Ishikawa (cell line): ENCODE data around the gene LRFN5.

Experiments used
- CEBPB ChIP-seq: IDR thresholded peaks from 2 replicates; pipeline ENCODE4 v1.6.1; 2012
- CREB1 ChIP-seq: IDR thresholded peaks from 2 replicates; pipeline ENCODE4 v1.6.1; 2012; ENCODE audit warnings: low read depth
- EGR1 ChIP-seq: IDR thresholded peaks from 2 replicates; pipeline ENCODE4 v1.6.1; 2012
- EP300 ChIP-seq: IDR thresholded peaks from 2 replicates; pipeline ENCODE4 v1.6.1; 2012; ENCODE audit warnings: borderline replicate concordance
- FOXM1 ChIP-seq: IDR thresholded peaks from 2 replicates; pipeline ENCODE4 v1.6.1; 2012; ENCODE audit warnings: low read depth, borderline replicate concordance
- NFIC ChIP-seq: IDR thresholded peaks from 2 replicates; pipeline ENCODE4 v1.6.1; 2012
- RAD21 ChIP-seq: IDR thresholded peaks from 2 replicates; pipeline ENCODE4 v1.6.1; 2012; ENCODE audit warnings: low read depth
- TAF1 ChIP-seq: IDR thresholded peaks from 2 replicates; pipeline ENCODE4 v1.6.1; 2012; ENCODE audit warnings: low read depth, mild to moderate bottlenecking
- TCF12 ChIP-seq: IDR thresholded peaks from 2 replicates; pipeline ENCODE4 v1.6.1; 2012; ENCODE audit warnings: low read depth
- TEAD4 ChIP-seq: IDR thresholded peaks from 2 replicates; pipeline ENCODE4 v1.6.1; 2012
- YY1 ChIP-seq: IDR thresholded peaks from 2 replicates; pipeline ENCODE4 v1.6.1; 2012; ENCODE audit warnings: low read depth
- ZBTB7A ChIP-seq: IDR thresholded peaks from 2 replicates; pipeline ENCODE4 v1.6.1; 2012; ENCODE audit warnings: low read depth
- TF ChIP-seq, protein P1 (sequence below): IDR thresholded peaks from 2 replicates; pipeline ENCODE4 v1.6.1; 2012; ENCODE audit warnings: low read depth, mild to moderate bottlenecking
- TF ChIP-seq, protein P2 (sequence below): IDR thresholded peaks from 2 replicates; pipeline ENCODE4 v1.6.1; 2012
- TF ChIP-seq, protein P3 (sequence below): IDR thresholded peaks from 2 replicates; pipeline ENCODE4 v1.6.1; 2012

The LRFN5 gene

DNA sequence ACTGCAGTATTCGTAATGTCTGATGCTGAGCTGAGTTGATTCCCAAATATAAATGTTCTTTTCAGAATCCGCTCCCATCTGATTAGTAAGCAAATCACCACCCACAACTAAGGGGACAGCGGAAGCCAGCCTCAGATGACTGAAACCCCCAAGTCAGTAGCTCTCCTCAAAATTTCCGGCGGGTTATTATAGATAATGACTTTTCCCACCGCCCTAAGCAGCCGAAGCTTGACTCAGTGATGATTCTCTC is 469 bp upstream of the LRFN5 start:
- TF ChIP-seq, protein P1, sequence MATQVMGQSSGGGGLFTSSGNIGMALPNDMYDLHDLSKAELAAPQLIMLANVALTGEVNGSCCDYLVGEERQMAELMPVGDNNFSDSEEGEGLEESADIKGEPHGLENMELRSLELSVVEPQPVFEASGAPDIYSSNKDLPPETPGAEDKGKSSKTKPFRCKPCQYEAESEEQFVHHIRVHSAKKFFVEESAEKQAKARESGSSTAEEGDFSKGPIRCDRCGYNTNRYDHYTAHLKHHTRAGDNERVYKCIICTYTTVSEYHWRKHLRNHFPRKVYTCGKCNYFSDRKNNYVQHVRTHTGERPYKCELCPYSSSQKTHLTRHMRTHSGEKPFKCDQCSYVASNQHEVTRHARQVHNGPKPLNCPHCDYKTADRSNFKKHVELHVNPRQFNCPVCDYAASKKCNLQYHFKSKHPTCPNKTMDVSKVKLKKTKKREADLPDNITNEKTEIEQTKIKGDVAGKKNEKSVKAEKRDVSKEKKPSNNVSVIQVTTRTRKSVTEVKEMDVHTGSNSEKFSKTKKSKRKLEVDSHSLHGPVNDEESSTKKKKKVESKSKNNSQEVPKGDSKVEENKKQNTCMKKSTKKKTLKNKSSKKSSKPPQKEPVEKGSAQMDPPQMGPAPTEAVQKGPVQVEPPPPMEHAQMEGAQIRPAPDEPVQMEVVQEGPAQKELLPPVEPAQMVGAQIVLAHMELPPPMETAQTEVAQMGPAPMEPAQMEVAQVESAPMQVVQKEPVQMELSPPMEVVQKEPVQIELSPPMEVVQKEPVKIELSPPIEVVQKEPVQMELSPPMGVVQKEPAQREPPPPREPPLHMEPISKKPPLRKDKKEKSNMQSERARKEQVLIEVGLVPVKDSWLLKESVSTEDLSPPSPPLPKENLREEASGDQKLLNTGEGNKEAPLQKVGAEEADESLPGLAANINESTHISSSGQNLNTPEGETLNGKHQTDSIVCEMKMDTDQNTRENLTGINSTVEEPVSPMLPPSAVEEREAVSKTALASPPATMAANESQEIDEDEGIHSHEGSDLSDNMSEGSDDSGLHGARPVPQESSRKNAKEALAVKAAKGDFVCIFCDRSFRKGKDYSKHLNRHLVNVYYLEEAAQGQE: no peak
- TF ChIP-seq CEBPB (no peak), EP300 (no peak), NFIC (no peak), EGR1 (no peak), TAF1 (no peak), TEAD4 (no peak), FOXM1 (no peak)
- TF ChIP-seq, protein P2, sequence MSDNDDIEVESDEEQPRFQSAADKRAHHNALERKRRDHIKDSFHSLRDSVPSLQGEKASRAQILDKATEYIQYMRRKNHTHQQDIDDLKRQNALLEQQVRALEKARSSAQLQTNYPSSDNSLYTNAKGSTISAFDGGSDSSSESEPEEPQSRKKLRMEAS: no peak

DNA sequence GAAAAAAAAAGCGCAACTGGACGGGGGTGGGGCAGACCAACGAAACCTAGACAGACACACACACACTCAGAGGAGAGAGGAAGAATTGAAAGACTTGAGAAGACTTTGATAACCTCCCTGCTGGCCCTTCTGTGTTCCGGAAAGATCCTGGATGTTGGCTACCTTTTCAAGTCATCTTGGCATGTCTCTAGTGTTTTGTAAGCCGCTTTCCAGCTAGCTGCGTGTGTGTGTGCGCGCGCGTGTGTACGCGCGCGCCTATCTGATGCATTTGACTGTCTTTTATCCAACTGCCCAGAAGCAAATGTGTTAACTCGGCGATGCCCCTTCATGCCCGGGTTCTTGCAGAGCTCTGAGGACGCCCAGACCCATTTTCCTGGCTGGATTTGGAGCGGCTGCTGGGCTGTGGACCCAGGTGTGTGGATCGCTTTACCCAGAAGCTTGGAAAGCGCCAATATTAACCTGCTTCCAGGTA is 664 bp downstream of the LRFN5 start:
- TF ChIP-seq NFIC: no peak
- no peak for TF ChIP-seq TCF12
- TF ChIP-seq TAF1: no peak
- TF ChIP-seq, protein P3, sequence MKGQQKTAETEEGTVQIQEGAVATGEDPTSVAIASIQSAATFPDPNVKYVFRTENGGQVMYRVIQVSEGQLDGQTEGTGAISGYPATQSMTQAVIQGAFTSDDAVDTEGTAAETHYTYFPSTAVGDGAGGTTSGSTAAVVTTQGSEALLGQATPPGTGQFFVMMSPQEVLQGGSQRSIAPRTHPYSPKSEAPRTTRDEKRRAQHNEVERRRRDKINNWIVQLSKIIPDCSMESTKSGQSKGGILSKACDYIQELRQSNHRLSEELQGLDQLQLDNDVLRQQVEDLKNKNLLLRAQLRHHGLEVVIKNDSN: no peak
- TF ChIP-seq EP300: no peak
- no peak for TF ChIP-seq EGR1
- no peak for TF ChIP-seq FOXM1
- no peak for TF ChIP-seq RAD21

DNA sequence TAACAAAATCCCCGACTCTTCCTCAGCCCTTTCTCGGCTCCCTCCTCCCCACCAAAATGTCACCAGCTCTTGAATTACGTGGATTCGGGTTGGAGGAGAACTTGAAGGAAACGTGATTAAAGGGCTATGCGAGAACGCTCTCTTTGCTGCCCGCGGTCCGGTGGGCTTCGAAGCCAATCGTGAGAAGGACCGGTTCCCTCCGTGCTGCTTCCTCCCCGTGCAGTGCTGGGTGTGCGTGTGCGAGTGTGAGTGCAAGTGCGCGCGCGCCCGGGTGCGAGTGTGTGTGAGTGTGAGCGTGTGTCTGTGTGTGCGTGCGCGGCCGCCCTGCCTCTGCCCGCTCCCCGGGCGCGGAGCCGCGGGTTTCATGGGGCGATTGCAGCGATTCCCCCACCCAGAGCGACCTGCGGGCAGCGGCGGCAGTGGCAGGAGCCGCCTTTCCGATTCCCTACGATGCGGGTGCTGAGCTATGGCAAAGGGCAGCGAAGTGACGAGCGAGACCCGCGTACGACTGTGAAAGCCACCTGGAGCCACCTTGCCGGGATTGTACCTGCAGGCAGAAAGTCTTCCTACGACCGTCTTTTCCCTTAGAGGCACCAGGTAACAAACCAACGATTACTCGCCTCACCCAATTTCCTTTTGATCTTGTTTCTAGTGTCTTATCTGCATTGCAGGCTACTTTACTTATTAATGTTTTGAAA is 1.4 kb downstream of the LRFN5 start:
- TF ChIP-seq CREB1: no peak
- TF ChIP-seq RAD21: no peak
- no peak for TF ChIP-seq TAF1
- TF ChIP-seq, protein P2: no peak
- no peak for TF ChIP-seq EGR1
- no peak for TF ChIP-seq CEBPB
- TF ChIP-seq, protein P1: no peak

DNA sequence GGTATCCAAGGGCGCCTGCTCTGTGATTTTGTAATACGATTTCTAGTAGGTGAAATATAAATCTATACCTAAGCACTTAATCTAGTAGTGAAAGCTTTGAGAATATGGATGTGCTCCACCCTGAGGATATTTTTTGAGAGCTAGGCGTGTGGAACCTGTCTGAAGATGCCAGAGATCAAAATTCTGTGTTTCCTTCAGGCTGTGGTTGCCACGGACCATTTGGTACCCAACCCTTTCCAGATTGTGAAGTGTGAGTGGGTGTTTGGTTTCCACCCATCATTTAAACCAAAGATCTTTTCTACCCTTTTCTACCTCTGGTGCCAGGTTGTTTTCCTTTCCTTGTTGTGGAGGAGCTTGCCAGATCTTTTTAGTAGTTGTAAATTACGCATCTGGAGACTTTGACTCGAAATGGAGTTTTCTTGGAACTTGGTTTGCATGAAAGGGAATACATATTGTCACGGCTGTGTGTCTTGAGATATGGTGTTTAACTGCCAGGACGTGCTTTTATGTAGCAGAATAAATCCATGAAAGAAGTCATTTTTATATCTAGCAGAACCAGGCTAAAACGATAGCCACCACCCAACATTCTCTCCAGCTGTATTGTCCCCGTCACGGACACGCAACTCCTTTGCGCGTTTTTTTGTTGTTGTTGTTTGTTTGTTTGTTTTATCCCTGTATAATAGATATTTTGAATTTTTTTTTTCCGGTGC is 2.2 kb downstream of the LRFN5 start:
- TF ChIP-seq TAF1 (no peak), NFIC (no peak), RAD21 (no peak), ZBTB7A (no peak), TEAD4 (no peak), YY1 (no peak), EP300 (no peak), CEBPB (no peak), EGR1 (no peak)
- TF ChIP-seq, protein P2: no peak
- TF ChIP-seq, protein P3: no peak

DNA sequence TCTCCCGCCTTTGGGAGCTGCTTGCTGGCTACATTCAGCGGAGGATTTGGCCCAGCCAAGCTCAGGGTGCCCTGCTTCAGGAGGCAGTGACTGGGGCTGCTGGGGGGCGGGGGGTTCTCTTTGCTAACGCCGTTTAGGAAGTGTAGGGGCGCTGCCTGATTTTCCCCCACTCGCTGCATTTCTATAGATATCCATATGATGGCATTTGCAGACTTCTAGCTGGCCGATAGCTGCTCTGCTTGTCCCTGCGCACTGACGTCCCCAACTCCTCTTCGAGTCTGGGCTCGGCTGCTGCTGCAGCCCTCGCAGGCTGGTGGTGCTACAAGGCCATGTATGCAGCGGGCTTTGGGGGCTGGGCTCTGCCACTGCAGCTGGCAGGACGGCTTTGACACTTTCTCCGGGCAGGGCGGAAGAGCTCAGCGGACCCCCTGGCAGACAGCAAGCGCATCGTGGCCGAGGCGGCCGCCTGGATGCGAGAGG is 3.1 kb downstream of the LRFN5 start:
- TF ChIP-seq NFIC: no peak
- TF ChIP-seq, protein P1: no peak
- TF ChIP-seq EP300: no peak
- TF ChIP-seq, protein P3: no peak
- no peak for TF ChIP-seq TAF1
- no peak for TF ChIP-seq YY1
- TF ChIP-seq ZBTB7A: no peak
- no peak for TF ChIP-seq CEBPB
- no peak for TF ChIP-seq TCF12
- no peak for TF ChIP-seq FOXM1
- TF ChIP-seq, protein P2: no peak
- no peak for TF ChIP-seq TEAD4
- no peak for TF ChIP-seq RAD21
- TF ChIP-seq CREB1: no peak
- TF ChIP-seq EGR1: no peak
